Stimulated activated memory B cell treated with anti-CD40 and anti-IgM and Interleukin-4, amounts not matched to agents 10 μg/mL and 1 μg/mL and 100 μg/mL, for 72 hours (primary cell): ENCODE results near the gene SLC2A4RG.
A peak's percentile ranks its signal among the peaks of the same experiment; 100 is the strongest.

Experiments used
- ATAC-seq: fragments of 150-1000 bp; cut with Tn5 transposase; 2 replicates; pipeline ENCODE4 v1.10.0; 2021
- H3K27ac Mint-ChIP-seq: one replicate; pipeline ENCODE4 v1.8.0; 2022; ENCODE audit warnings: mild to moderate bottlenecking, mixed read lengths
- H3K27me3 Mint-ChIP-seq: one replicate; pipeline ENCODE4 v1.8.0; 2022; ENCODE audit warnings: mixed read lengths
- H3K36me3 Mint-ChIP-seq: one replicate; pipeline ENCODE4 v1.8.0; 2022; ENCODE audit warnings: mixed read lengths
- H3K4me1 Mint-ChIP-seq: one replicate; pipeline ENCODE4 v1.8.0; 2022; ENCODE audit warnings: mixed read lengths
- H3K4me3 Mint-ChIP-seq: one replicate; pipeline ENCODE4 v1.8.0; 2022; ENCODE audit warnings: mild to moderate bottlenecking, moderate library complexity, mixed read lengths
- H3K9me3 Mint-ChIP-seq: one replicate; pipeline ENCODE4 v1.8.0; 2022; ENCODE audit warnings: mixed read lengths

The SLC2A4RG gene

DNA sequence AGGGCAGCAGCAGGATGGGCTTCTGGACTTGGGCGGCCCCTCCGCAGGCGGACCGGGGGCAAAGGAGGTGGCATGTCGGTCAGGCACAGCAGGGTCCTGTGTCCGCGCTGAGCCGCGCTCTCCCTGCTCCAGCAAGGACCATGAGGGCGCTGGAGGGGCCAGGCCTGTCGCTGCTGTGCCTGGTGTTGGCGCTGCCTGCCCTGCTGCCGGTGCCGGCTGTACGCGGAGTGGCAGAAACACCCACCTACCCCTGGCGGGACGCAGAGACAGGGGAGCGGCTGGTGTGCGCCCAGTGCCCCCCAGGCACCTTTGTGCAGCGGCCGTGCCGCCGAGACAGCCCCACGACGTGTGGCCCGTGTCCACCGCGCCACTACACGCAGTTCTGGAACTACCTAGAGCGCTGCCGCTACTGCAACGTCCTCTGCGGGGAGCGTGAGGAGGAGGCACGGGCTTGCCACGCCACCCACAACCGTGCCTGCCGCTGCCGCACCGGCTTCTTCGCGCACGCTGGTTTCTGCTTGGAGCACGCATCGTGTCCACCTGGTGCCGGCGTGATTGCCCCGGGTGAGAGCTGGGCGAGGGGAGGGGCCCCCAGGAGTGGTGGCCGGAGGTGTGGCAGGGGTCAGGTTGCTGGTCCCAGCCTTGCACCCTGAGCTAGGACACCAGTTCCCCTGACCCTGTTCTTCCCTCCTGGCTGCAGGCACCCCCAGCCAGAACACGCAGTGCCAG lies 42.8 kb upstream of the SLC2A4RG start, which contains the start of gene TNFRSF6B:
Gene TNFRSF6B, plus strand, starts transcription at position 25 of the 729 bp plus-strand sequence. Its CDS starts 116 bp downstream, at position 141.
- H3K27me3 Mint-ChIP-seq = no peaks in the 10 kb centered on the region
- H3K4me1 Mint-ChIP-seq = peaks cover 39% of the 10 kb centered on the region
- H3K36me3 Mint-ChIP-seq = peaks cover 10% of the 10 kb centered on the region
- no peak for ATAC-seq
- peak within 1 kb of the TSS; percentile 51 for H3K27ac Mint-ChIP-seq
- no peaks in the 10 kb centered on the region for H3K9me3 Mint-ChIP-seq
- H3K4me3 Mint-ChIP-seq = peak within 1 kb of the TSS; percentile 23

DNA sequence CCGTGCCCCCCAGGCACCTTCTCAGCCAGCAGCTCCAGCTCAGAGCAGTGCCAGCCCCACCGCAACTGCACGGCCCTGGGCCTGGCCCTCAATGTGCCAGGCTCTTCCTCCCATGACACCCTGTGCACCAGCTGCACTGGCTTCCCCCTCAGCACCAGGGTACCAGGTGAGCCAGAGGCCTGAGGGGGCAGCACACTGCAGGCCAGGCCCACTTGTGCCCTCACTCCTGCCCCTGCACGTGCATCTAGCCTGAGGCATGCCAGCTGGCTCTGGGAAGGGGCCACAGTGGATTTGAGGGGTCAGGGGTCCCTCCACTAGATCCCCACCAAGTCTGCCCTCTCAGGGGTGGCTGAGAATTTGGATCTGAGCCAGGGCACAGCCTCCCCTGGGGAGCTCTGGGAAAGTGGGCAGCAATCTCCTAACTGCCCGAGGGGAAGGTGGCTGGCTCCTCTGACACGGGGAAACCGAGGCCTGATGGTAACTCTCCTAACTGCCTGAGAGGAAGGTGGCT lies 42.2 kb upstream of the SLC2A4RG start:
- no peaks in the 10 kb centered on the region for H3K27me3 Mint-ChIP-seq
- peak overlapping the region; percentile 51 for H3K27ac Mint-ChIP-seq
- H3K4me1 Mint-ChIP-seq = peaks cover 39% of the 10 kb centered on the region
- H3K36me3 Mint-ChIP-seq = peaks cover 10% of the 10 kb centered on the region
- H3K9me3 Mint-ChIP-seq = no peaks in the 10 kb centered on the region
- ATAC-seq = no peak
- H3K4me3 Mint-ChIP-seq = peak overlapping the region; percentile 23

DNA sequence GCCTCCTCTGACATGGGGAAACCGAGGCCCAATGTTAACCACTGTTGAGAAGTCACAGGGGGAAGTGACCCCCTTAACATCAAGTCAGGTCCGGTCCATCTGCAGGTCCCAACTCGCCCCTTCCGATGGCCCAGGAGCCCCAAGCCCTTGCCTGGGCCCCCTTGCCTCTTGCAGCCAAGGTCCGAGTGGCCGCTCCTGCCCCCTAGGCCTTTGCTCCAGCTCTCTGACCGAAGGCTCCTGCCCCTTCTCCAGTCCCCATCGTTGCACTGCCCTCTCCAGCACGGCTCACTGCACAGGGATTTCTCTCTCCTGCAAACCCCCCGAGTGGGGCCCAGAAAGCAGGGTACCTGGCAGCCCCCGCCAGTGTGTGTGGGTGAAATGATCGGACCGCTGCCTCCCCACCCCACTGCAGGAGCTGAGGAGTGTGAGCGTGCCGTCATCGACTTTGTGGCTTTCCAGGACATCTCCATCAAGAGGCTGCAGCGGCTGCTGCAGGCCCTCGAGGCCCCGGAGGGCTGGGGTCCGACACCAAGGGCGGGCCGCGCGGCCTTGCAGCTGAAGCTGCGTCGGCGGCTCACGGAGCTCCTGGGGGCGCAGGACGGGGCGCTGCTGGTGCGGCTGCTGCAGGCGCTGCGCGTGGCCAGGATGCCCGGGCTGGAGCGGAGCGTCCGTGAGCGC lies 41.6 kb upstream of the SLC2A4RG start:
- Mint-ChIP-seq H3K36me3 (peaks cover 10% of the 10 kb centered on the region), H3K27me3 (no peaks in the 10 kb centered on the region), H3K27ac (no peak overlapping the region), H3K4me3 (no peak overlapping the region), H3K9me3 (no peaks in the 10 kb centered on the region), H3K4me1 (peaks cover 39% of the 10 kb centered on the region)
- no peak for ATAC-seq

DNA sequence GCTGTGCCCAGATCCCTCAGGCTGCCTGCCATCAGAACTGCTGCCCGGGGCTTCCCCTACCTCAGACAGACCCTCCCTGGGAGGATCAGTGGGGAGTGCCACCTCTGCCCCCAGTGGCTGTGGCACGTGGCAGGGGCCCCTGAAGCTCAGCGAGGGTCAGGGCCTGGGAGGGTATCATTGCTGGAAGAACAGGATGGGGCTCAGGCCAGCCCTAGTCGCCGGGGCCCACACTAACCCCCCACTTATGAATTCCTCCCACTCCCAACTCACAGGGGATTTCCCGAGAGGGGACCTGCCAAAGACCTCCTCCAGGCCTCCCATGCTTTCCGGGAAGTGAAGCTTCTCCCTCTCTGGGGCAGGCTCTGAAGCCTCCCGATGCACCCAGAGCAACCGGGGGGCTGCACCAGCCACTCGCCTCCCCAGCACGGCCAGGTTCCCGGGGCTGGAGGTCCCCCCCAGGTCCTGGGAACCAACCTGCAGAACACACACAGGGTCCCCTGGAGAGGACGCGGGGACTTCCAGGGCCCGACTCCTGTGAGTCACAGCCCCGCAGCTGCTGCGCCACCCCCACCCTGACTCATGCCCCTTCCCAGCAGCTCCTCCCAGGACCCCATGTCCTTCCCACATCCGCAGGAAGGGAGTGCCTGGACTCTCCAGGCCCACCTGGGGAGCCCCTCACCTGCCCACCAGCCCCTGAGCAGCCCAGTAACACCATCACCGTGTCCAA lies 40.7 kb upstream of the SLC2A4RG start:
- H3K4me1 Mint-ChIP-seq = peaks cover 43% of the 10 kb centered on the region
- H3K4me3 Mint-ChIP-seq = peak overlapping the region; percentile 21
- H3K9me3 Mint-ChIP-seq = no peaks in the 10 kb centered on the region
- H3K27me3 Mint-ChIP-seq = no peaks in the 10 kb centered on the region
- peaks cover 5% of the 10 kb centered on the region for H3K36me3 Mint-ChIP-seq
- ATAC-seq = peak; percentile 49
- H3K27ac Mint-ChIP-seq = peak overlapping the region; percentile 75

DNA sequence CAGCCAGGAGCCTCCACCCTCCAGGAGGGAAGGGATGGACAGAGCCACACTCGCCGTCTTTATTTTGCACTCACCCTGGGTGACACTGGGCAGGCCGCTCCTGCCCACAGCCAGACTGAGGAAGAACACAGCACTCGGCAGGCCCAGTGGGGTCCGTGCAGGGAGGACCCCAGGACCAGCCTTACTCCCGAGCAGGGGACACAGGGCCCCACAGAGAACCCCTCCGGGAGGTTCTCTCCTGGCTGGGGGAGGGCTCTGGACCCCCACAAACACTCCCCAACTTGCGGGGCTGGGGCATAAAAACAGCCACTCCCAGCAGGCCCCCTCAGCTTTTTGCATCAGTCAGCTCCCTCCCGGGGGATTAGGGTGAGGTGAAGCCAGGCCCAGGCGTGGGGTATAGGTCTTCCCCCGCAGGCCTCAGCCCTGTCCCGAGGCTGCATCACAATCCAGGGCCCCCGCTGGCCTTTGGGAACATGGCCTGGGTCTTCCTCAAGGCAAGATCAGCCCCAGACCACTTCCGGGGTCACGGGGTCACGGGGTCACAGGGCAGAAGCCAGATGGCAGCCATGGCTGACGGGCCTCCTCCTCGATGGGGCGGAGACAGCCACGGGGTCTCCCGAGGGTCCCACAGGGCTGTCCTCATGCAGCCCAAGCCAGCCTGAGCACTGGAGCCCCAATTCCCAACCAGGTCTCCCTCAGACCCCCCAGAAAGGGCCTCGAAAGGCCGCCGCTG lies 39.9 kb upstream of the SLC2A4RG start:
- peak; percentile 2 for ATAC-seq
- H3K4me1 Mint-ChIP-seq = peaks cover 44% of the 10 kb centered on the region
- peak overlapping the region; percentile 75 for H3K27ac Mint-ChIP-seq
- no peaks in the 10 kb centered on the region for H3K9me3 Mint-ChIP-seq
- H3K27me3 Mint-ChIP-seq = no peaks in the 10 kb centered on the region
- H3K4me3 Mint-ChIP-seq = peak overlapping the region; percentile 21
- H3K36me3 Mint-ChIP-seq = peaks cover under 1% of the 10 kb centered on the region

DNA sequence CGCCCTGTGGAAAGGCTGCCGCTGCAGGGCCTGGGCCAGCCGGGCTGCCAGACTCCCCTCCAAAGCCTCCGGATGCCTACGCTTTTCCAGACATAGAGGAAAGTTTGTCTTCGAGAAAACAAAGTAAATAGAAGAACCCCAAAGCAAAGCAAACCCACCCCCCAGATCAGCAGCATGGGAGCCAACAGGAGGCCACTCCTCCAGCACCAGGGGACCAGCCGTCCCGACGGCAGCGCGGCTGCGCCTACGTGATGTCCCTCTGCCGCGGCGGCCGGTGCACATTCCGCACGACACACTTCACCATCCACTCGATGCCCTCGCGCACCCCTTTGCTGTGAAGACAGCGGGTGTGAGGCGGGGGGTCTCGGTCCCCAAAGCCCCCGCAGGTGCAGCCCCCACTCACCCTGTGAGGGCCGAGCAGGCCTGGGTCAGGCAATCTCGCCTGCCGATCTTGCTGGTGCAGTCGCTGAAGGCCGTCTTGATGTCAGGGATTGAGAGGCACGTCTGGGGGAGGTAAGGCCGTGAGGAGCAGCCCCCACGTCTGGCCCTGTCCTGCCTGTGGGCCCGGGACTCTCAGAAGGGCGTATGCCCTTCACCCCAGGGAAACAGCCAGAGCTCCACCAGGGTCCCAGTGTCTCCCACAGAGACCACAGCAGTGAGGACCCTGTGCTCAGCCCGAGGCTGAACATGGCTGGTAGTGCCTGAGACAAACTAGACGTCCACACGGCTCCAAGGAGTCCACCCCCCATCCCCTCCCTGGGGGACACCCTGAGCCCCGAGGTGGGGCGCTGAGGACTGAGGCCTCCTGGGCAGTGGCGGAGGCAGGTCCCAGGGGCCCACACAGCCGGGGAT lies 39.2 kb upstream of the SLC2A4RG start:
- H3K9me3 Mint-ChIP-seq = no peaks in the 10 kb centered on the region
- H3K27me3 Mint-ChIP-seq = no peaks in the 10 kb centered on the region
- peaks cover 8% of the 10 kb centered on the region for H3K36me3 Mint-ChIP-seq
- no peak overlapping the region for H3K27ac Mint-ChIP-seq
- H3K4me3 Mint-ChIP-seq = no peak overlapping the region
- ATAC-seq = no peak
- peaks cover 52% of the 10 kb centered on the region for H3K4me1 Mint-ChIP-seq

DNA sequence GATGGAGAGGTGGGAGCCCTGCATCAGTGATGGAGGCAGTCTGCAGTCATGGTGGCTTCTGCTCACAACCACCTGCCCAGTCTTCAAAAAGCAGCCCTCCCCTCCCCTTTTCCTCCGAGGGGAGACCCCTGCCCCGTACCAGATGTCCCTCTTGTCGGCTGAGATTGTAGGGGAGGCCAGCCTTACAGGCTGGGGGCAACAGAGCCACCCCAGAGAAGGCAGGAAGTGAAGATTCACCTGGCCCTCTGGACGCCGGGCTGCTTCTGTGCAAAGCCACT lies 38.6 kb upstream of the SLC2A4RG start:
- Mint-ChIP-seq H3K4me3 (no peak overlapping the region), H3K9me3 (no peaks in the 10 kb centered on the region), H3K36me3 (peaks cover 8% of the 10 kb centered on the region), H3K27ac (no peak overlapping the region), H3K4me1 (peaks cover 54% of the 10 kb centered on the region), H3K27me3 (no peaks in the 10 kb centered on the region)
- ATAC-seq = no peak

DNA sequence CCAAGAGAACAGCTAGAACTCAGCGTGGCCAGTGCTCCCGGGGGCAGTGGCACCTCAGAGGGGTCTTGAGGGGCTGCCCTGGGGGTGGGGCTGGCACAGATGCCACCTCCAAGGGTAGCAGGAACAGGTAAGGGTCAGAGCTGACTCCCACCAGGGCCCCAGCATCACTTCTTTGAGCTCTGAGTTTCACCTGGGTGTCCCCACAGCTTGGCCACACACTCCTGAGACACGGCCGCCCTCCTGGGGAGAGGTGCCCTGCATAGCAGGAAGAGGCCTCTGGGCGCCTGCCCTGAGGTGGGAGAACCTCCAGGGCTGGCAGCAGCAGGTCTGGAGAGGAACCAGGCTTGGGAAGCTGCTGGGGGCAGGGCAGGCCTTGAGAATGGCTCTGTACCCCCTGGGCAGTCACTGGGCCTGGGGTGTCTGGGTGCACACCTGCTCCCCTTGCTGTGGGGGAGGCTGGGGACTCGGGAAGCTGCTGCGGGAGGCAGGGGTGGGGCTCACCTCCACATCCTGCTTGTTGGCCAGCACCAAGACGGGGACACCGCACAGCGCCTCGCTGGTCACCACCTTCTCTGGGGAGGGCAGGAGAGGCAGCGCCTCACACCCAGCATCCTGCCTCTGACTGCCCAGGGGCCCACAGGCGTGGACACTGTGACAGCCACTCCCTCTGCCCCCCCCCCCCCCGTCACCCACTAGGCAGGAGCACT lies 38.1 kb upstream of the SLC2A4RG start:
- Mint-ChIP-seq H3K4me1 (peaks cover 54% of the 10 kb centered on the region), H3K27me3 (no peaks in the 10 kb centered on the region), H3K4me3 (no peak overlapping the region), H3K27ac (no peak overlapping the region), H3K9me3 (no peaks in the 10 kb centered on the region), H3K36me3 (peaks cover 8% of the 10 kb centered on the region)
- ATAC-seq = no peak

DNA sequence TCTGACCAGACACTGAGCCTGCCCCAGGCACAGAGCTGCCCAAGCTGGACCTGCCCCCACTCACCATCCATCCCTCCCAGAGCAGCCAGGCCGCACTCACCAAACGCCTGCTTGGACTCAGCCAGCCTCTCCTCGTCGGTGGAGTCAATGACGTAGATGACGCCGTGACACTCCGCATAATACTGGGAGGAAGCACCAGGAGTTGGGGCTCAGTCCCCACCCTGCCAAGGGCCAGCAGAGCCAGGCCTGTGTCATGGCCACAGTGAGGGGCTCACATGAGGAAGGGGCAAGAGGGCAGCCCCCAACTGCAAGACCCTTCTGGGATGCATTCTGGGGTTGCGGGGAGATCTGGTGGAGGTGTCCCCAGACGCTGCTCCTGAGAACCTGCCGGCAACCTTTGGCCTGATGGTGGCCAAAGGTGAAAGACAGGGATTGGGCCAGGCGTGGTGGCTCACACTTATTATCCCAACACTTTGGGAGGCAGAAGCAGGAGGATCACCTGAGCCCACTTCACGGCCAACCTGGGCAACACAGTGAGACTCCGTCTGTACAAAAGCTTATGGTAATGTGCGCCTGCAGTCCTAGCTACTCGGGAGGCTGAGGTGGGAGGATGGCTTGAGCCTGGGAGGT lies 37.4 kb upstream of the SLC2A4RG start:
- Mint-ChIP-seq H3K4me3 (no peak overlapping the region), H3K36me3 (peaks cover 8% of the 10 kb centered on the region), H3K4me1 (peaks cover 59% of the 10 kb centered on the region), H3K9me3 (no peaks in the 10 kb centered on the region), H3K27ac (no peak overlapping the region), H3K27me3 (no peaks in the 10 kb centered on the region)
- ATAC-seq = no peak

DNA sequence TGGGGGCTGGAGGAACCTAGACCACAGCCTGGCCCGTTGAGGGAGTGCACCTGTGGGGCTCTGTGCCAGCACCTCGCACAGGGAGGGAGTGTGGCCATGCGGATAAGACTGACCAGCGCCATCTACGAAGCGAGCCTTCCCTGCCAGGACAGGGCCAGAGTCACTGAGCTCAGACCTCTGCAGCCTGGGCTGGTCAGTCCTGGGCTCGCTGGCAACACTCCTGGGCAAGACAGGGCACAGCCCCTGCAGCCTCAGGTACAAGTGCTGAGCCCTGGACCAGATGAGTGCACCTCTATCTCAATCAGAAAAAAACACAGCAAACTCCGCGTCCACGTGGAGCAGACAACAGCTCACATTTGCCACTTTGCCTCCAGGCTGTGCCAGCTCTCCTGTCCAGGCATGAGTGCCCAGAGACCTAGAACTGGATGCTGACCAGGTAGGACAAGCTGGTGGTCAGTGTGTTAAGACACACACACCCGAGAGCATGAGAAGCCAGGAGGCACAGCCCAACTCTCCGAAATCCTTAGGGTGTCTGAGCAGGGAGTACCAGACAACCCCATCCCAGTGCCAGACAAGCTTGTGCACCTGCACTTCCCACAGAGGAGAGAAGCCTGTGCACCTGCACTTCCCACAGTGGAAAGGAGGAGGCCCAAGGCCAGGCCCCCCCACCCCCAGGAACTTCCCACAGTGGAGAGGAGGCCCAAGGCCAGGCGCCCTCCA lies 36.7 kb upstream of the SLC2A4RG start:
- H3K27ac Mint-ChIP-seq = no peak overlapping the region
- ATAC-seq = no peak
- H3K9me3 Mint-ChIP-seq = no peaks in the 10 kb centered on the region
- H3K4me3 Mint-ChIP-seq = no peak overlapping the region
- H3K4me1 Mint-ChIP-seq = peaks cover 51% of the 10 kb centered on the region
- H3K27me3 Mint-ChIP-seq = no peaks in the 10 kb centered on the region
- peaks cover 8% of the 10 kb centered on the region for H3K36me3 Mint-ChIP-seq

DNA sequence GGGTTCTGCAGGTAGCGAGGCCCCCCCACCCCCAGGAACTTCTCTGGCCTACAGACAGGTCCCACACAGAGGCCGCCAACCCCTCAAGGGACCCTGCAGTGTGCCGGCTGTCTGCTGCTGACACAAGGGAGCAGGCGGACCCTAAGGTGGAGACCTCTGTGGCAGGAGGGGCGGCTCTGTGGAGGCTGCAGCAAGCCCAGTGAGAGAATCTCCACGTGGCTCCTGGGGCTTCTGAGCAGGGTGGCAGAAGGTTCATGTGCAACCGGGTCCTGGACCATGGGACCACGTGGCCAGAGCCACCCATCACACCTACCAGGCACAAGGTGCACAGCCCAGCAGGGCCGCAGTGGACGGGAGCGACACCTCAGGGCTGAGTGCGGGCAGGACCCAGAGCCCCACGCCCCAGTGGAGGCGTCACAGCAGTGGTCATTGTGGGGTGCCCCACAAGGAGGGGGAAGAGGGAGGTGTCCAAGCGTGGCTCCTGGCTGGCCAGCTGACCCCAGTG lies 36.1 kb upstream of the SLC2A4RG start:
- Mint-ChIP-seq H3K4me1 (peaks cover 51% of the 10 kb centered on the region), H3K9me3 (no peaks in the 10 kb centered on the region), H3K4me3 (no peak overlapping the region), H3K27me3 (no peaks in the 10 kb centered on the region), H3K27ac (no peak overlapping the region), H3K36me3 (peaks cover 9% of the 10 kb centered on the region)
- ATAC-seq = no peak

DNA sequence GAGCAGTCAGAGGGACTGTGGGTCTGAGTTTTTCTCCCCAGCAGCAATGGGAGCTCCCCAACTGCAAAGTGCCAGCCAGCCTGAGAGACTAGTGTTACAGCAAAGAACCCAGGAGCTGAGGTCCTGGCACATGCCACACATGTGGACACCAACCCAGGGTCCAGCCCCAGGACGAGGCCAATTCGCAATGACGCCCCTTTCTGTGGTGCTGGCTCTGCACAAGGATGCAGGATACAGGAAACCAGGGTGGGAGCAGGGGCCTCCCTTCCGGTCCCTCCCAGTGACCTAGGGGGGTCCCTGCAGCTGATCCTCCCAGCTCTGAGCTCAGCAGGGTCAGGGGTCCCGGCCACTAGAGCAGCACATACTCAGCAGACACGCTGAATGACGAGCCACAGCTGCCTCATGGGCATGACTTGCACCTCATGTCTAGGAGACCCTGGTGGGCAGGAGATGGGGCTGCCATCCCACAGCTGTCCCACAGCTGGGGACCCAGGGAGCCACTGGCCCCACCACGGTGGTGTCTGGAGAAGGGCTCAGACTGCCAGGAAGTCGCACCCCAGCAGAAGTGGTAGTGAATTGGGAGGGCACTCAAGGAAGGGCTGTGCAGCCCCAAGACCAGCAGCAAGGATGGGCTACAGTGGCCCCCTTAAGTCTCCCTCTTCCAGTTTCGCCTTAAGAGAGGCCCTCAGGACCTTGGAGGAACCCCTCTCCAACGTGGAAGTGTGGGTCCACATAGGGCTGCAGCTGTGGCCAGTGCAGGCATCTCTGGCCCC lies 35.4 kb upstream of the SLC2A4RG start:
- Mint-ChIP-seq H3K4me1 (peaks cover 52% of the 10 kb centered on the region), H3K36me3 (peaks cover 16% of the 10 kb centered on the region), H3K27ac (no peak overlapping the region), H3K27me3 (no peaks in the 10 kb centered on the region), H3K4me3 (no peak overlapping the region), H3K9me3 (no peaks in the 10 kb centered on the region)
- no peak for ATAC-seq
